Subcutaneous adipose tissue (tissue), 4 donors: ENCODE data around the gene SLC16A4. TPM values are rescaled to one million over a fixed set of nuclear protein-coding genes. Genes with fewer than 3 reads are reported as not detected.

ENCODE experiments used
- total RNA-seq, 4 donors: library from RNA; depleted of rRNA; stranded (reverse); fragments of >200 nt; gene quantifications; one replicate each; pipeline ENCODE4 v1.1.0, GENCODE V29; 2016
- TF ChIP-seq, protein P1 (sequence below): fragments of 450-650 bp; IDR thresholded peaks from one replicate; pipeline ENCODE4 v1.5.1; 2016; ENCODE audit warnings: low read depth, mild to moderate bottlenecking, control low read depth, antibody characterized with exemption, moderate library complexity

The SLC16A4 gene
- total RNA-seq, 4 donors from 2014 or later, result 1.9 to 7.3 (median 4.1) TPM

DNA sequence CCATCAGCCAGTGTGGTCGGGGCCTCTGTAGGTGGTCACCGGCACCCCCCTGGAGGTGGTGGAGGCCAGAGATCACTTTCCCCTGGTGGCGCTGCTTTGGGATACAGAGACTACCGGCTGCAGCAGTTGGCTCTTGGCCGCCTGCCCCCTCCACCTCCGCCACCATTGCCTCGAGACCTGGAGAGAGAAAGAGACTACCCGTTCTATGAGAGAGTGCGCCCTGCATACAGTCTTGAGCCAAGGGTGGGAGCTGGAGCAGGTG, 50.7 kb downstream of the SLC16A4 start:
- TF ChIP-seq, protein P1, sequence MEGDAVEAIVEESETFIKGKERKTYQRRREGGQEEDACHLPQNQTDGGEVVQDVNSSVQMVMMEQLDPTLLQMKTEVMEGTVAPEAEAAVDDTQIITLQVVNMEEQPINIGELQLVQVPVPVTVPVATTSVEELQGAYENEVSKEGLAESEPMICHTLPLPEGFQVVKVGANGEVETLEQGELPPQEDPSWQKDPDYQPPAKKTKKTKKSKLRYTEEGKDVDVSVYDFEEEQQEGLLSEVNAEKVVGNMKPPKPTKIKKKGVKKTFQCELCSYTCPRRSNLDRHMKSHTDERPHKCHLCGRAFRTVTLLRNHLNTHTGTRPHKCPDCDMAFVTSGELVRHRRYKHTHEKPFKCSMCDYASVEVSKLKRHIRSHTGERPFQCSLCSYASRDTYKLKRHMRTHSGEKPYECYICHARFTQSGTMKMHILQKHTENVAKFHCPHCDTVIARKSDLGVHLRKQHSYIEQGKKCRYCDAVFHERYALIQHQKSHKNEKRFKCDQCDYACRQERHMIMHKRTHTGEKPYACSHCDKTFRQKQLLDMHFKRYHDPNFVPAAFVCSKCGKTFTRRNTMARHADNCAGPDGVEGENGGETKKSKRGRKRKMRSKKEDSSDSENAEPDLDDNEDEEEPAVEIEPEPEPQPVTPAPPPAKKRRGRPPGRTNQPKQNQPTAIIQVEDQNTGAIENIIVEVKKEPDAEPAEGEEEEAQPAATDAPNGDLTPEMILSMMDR, result no peak

DNA sequence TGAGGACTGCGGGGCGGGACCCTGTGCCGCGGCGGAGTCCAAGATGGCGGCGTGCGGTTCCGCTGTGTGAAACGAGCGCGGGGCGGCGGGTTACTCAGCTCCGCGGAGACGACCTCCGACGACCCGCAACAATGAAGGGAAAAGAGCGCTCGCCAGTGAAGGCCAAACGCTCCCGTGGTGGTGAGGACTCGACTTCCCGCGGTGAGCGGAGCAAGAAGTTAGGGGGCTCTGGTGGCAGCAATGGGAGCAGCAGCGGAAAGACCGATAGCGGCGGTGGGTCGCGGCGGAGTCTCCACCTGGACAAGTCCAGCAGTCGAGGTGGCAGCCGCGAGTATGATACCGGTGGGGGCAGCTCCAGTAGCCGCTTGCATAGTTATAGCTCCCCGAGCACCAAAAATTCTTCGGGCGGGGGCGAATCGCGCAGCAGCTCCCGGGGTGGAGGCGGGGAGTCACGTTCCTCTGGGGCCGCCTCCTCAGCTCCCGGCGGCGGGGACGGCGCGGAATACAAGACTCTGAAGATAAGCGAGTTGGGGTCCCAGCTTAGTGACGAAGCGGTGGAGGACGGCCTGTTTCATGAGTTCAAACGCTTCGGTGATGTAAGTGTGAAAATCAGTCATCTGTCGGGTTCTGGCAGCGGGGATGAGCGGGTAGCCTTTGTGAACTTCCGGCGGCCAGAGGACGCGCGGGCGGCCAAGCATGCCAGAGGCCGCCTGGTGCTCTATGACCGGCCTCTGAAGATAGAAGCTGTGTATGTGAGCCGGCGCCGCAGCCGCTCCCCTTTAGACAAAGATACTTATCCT, 51.2 kb downstream of the SLC16A4 start:
- TF ChIP-seq, protein P1, result no peak

DNA sequence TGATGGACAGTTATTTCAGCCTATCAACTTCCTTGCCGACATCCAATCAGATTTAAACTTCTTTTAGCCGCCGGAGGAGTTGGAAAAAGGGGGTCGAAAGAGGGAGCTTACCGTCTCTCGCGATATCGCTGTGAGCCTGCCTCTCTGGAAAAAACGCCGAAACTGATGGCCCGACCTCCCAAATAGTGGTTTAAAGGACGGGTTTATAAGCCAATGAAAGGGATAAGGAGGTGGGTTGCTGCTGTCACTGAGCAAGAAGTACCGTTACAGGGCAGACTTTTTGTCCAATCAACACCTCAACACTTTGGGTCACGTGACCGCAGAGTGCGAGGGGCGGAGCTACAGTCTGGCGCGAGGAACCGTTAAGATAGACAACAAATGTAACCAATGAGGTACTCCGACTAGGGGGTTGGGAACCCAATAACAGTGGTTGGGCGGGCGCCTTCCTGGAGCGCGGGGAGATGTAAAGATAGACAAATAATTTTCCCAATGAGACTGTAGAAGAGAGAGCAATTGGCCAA, 51.9 kb downstream of the SLC16A4 start, which contains the start of gene RBM15:
Gene RBM15, plus strand, starts transcription at position 492 of the 521 bp plus-strand sequence. Its CDS starts 29 bp downstream, at position 521.
- TF ChIP-seq, protein P1, result no peak

DNA sequence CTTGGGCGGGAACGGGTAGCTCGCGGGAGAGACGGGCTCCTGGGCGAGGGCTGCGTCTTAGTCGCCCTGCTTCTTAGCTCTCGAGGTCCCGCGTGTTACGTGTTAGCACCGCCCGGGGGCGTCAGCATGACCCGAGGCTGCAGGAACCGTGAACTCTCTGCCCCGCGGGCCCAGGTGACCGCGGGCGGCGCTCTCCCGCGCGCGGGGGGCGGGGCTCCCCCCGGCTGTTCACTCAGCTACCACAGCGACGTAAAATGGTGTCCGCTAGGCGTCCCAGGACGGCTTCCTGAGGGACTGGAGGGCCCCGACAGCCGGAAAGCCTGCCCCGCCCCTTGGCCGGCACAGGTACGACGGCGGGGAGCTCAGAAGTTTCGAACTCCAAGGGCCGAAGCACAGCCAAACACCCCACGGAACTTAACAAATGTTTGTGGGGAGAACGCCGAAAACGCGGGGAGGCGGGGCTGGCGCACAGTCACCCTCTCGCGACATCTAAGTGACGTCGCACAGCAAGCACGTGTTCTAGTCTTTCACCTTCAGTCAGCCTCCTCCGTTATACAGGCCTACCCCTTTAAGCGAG, 52.4 kb downstream of the SLC16A4 start:
- TF ChIP-seq, protein P1, result no peak

DNA sequence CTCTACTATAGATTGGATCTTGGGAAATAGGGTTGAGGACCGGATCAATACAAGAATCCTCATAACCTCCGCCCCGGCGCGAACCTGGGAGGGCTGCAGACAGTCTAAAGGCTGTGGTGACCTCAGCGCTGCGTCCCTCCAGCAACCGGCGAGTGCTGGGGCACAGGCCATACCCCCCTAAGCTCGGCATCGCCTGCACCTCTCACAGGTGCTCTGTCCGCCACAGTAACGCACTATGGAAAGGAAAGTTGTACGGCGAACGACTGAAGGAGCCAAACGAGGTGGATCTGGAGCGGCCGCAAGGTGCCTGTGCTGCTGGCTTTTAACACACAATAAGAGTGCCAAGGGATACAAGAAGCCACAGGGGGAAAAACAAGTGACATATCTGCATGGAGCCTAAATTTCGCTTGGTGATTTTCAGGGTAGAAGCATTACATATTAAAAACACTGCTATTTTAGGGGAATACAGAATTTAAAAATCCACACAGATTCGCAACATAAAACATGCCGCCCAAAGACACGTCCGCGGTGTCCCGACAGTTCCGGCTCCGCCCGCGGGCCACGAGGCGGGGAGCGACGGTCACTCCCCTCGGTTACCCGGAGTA, 53.0 kb downstream of the SLC16A4 start:
- TF ChIP-seq, protein P1, result no peak

DNA sequence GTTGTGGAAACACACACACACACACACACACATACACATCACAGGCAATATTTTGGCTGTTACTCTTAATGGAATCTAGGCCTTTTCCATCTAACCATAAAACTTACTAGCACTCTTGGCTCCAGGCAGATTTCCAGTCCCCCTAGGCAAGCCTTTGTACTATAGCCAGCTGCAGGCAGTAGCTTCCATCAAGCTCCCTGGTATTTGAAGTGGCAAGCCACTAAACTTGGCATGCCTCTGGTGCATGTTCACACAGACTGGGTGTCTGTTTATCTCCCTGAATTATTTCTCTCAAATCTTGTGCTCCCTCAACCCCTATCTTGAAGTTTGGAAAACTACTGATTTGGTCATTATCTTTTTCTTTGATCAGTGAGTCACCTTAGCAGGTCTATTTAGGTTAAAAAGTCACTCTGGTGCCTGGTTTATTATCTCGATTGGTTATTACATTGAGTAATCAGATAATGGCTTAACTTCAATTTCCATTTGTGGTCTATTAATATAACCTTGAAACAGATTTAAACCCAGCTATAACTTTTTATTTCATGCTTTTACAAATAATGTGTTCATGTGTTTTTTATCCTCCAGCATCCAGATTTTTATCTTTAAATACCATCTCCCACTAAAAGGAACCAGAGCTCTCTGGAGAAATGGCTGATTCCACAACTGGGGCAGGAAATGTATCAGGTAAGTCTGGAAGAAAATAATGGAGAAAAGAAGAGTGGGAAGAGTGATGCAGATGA, 54.4 kb downstream of the SLC16A4 start:
- TF ChIP-seq, protein P1, result no peak
